Measurements from ENCODE around the gene MYL9. TPM values are rescaled to one million over a fixed set of nuclear protein-coding genes. Genes with fewer than 3 reads are reported as not detected.

The MYL9 gene
- total and polyA plus RNA-seq, 4 donors, result 0.98 to 27.0 (median 7.6) TPM

GRCh38 chr20:36540551-36541211 is 638 bp upstream of the MYL9 start:
- no peak for DNase-seq (ENCODE audit: low spot score)
- Histone ChIP-seq H3K9me3 (ENCODE audit: control insufficient read depth in 4 of 4, low read length in 3 of 4) (no peaks in the 10 kb centered on the region), H3K4me3 (ENCODE audit: low read depth in 1 of 3, low read length in 3 of 3) (peak overlapping the region in 1 of 3 donors; percentile 18), H3K4me1 (ENCODE audit: control insufficient read depth in 4 of 4, insufficient read depth in 4 of 4, low read length in 3 of 4) (peaks cover 0 to 8% (median 0%) of the 10 kb centered on the region in 4 donors), H3K27me3 (ENCODE audit: control insufficient read depth in 4 of 4, insufficient read depth in 4 of 4, low read length in 3 of 4) (no peaks in the 10 kb centered on the region), H3K9ac (ENCODE audit: low read depth in 1 of 2, low read length in 2 of 2) (no peak overlapping the region), H3K36me3 (ENCODE audit: control insufficient read depth in 4 of 4, insufficient read depth in 3 of 4, low read depth in 1 of 4, low read length in 3 of 4) (no peaks in the 10 kb centered on the region), H3K27ac (ENCODE audit: low read depth in 1 of 2, low read length in 2 of 2) (peak overlapping the region in 1 of 2 donors; percentile 53)
- TF ChIP-seq CTCF (IDR thresholded peaks at IDR 0.05; ENCODE audit: low read depth, low read length, missing input control) (no peak), ATF3 (IDR thresholded peaks at IDR 0.05) (no peak), RAD21 (IDR thresholded peaks at IDR 0.05) (no peak), REST (IDR thresholded peaks at IDR 0.05) (no peak), FOXA2 (IDR thresholded peaks at IDR 0.05) (no peak), HNF4A (conservative IDR thresholded peaks at IDR 0.05) (no peak), NR2F2 (IDR thresholded peaks at IDR 0.05) (no peak), RXRA (IDR thresholded peaks at IDR 0.05) (no peak), JUND (IDR thresholded peaks at IDR 0.05) (no peak), HNF4G (IDR thresholded peaks at IDR 0.05) (no peak)
- WGBS, result 75% methylated on average over 41 of the region's 41 CpGs

GRCh38 chr20:36541768-36542488 is 609 bp downstream of the MYL9 start:
- Histone ChIP-seq H3K4me1 (ENCODE audit: control insufficient read depth in 4 of 4, insufficient read depth in 4 of 4, low read length in 3 of 4) (peaks cover 0 to 8% (median 0%) of the 10 kb centered on the region in 4 donors), H3K27ac (ENCODE audit: low read depth in 1 of 2, low read length in 2 of 2) (peak overlapping the region; percentile 57 to 79), H3K9ac (ENCODE audit: low read depth in 1 of 2, low read length in 2 of 2) (no peak overlapping the region), H3K27me3 (ENCODE audit: control insufficient read depth in 4 of 4, insufficient read depth in 4 of 4, low read length in 3 of 4) (no peaks in the 10 kb centered on the region), H3K36me3 (ENCODE audit: control insufficient read depth in 4 of 4, insufficient read depth in 3 of 4, low read depth in 1 of 4, low read length in 3 of 4) (no peaks in the 10 kb centered on the region), H3K9me3 (ENCODE audit: control insufficient read depth in 4 of 4, low read length in 3 of 4) (no peaks in the 10 kb centered on the region), H3K4me3 (ENCODE audit: low read depth in 1 of 3, low read length in 3 of 3) (peak overlapping the region in 1 of 3 donors; percentile 18)
- no peak for TF ChIP-seq CTCF (IDR thresholded peaks at IDR 0.05; ENCODE audit: low read depth, low read length, missing input control)
- TF ChIP-seq NR2F2 (IDR thresholded peaks at IDR 0.05), result peak; percentile 32
- peak in 1 of 2 donors; percentile 5 for TF ChIP-seq RXRA (IDR thresholded peaks at IDR 0.05)
- no peak for DNase-seq (ENCODE audit: low spot score)
- 68% methylated on average over 14 of the region's 14 CpGs for WGBS

Data from liver (tissue), 9 donors.